ENCODE data around the gene PIK3R4. TPM values are rescaled to one million over a fixed set of nuclear protein-coding genes. Genes with fewer than 3 reads are reported as not detected.

Gene PIK3R4
- polyA plus RNA-seq, 6 donors from 2014 or later, result 7.8 to 26.8 (median 18.8) TPM

DNA sequence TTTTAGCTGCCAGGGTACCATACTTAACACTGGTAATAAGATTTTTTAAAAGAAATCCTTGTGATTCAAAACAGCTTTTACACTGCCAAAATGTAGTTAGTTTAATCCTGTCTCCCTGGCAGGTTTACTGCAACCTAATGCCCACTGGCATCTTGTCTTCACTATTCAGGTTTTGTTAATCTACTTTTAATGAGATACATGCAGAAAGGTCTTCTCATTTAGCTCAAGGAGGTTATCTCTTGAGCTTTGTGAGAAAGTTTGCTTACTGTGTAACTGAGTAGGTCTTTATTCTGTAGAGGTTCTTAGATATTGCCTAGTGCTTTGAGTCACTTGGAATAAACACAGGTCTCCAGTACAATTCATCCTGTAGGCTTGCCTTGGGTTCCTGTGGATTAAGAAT lies 110.7 kb downstream of the PIK3R4 start:
- no peak for ATAC-seq (ENCODE audit: low read depth in 2 of 2)
- no peaks in the 10 kb centered on the region for H3K27me3 Mint-ChIP-seq
- H3K9me3 Mint-ChIP-seq, result peaks cover 0 to 13% (median 0%) of the 10 kb centered on the region in 7 donors
- no peak for DNase-seq
- no peaks in the 10 kb centered on the region for H3K4me1 Mint-ChIP-seq
- H3K36me3 Mint-ChIP-seq, result no peaks in the 10 kb centered on the region
- no peak overlapping the region for H3K27ac Mint-ChIP-seq
- H3K4me3 Mint-ChIP-seq, result no peak overlapping the region

DNA sequence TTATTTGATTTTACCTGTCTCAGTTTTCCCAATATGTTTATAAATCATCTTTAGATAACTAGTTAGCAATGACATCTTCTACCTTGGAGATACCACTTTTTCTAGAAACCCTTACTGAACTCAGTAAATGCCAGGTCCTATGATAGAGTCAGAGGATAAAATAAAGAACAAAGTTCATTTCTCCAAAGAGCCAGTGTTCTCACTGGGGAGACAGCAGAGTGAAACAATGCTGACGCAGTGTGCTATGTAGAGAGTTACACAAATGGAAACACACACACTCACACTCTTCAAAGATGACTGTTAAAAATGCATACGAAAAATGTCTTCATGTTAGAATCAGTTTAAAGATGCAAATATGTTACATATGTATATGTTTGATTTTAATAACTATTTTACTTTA lies 111.3 kb downstream of the PIK3R4 start:
- Mint-ChIP-seq H3K36me3 (no peaks in the 10 kb centered on the region), H3K4me1 (no peaks in the 10 kb centered on the region), H3K27ac (no peak overlapping the region), H3K27me3 (no peaks in the 10 kb centered on the region), H3K9me3 (peaks cover 0 to 13% (median 0%) of the 10 kb centered on the region in 7 donors), H3K4me3 (no peak overlapping the region)
- ATAC-seq (ENCODE audit: low read depth in 2 of 2) (no peak), DNase-seq (no peak)

Other genes starting within 250 kb of the PIK3R4 start
- gene COL6A6, start 229.7 kb downstream of the PIK3R4 start, polyA plus RNA-seq (ENCODE audit: low read depth in 6 of 6), result under 1 TPM in 2 of 6 donors, not detected in 4; 0.04 to 0.05 TPM
- gene ATP2C1, start 147.3 kb upstream of the PIK3R4 start, polyA plus RNA-seq (ENCODE audit: low read depth in 6 of 6), result 10 to 100 TPM in 4 of 6 donors, 1 to 10 TPM in 2; 8.6 to 17.5 (median 12.7) TPM

Measured in naive B cell (primary cell).